ENCODE results near the gene FOXD4L1.
"Not testable (repeated sequence)": the region's sequence is repeated elsewhere in the genome, so short reads cannot be mapped to it uniquely, and the experiment has no call there.

FOXD4L1 gene

GRCh38 chr2:113498365-113498764 is at the start of gene FOXD4L1:
Gene FOXD4L1, plus strand, starts transcription at chr2:113498665. Its CDS starts 592 bp downstream, at chr2:113499257.
- not testable (repeated sequence) for DNase-seq (ENCODE audit: low read depth in 2 of 2)

GRCh38 chr2:113465770-113466169 is 32.7 kb upstream of the FOXD4L1 start:
- not testable (repeated sequence) for DNase-seq (ENCODE audit: low read depth in 2 of 2)

GRCh38 chr2:113476688-113477368 is 21.6 kb upstream of the FOXD4L1 start:
- not testable (repeated sequence) for DNase-seq (ENCODE audit: low read depth in 2 of 2)

- not testable (repeated sequence) for DNase-seq (ENCODE audit: low read depth in 2 of 2)
Measured at GRCh38 chr2:113496527-113496926, 1.9 kb upstream of the FOXD4L1 start.

GRCh38 chr2:113499019-113499885 is 787 bp downstream of the FOXD4L1 start:
- DNase-seq (ENCODE audit: low read depth in 2 of 2), result not testable (repeated sequence)

GRCh38 chr2:113499886-113500722 is 1.6 kb downstream of the FOXD4L1 start:
- DNase-seq (ENCODE audit: low read depth in 2 of 2), result not testable (repeated sequence)

- DNase-seq (ENCODE audit: low read depth in 2 of 2), result not testable (repeated sequence)
Measured at GRCh38 chr2:113500723-113501038, 2.2 kb downstream of the FOXD4L1 start.

GRCh38 chr2:113502216-113503093 is 4.0 kb downstream of the FOXD4L1 start:
- not testable (repeated sequence) for DNase-seq (ENCODE audit: low read depth in 2 of 2)

- peak in 1 of 2 donors; percentile 13 for DNase-seq (ENCODE audit: low read depth in 2 of 2)
Measured at GRCh38 chr2:113503094-113504042, 4.9 kb downstream of the FOXD4L1 start.

- not testable (repeated sequence) for DNase-seq (ENCODE audit: low read depth in 2 of 2)
Measured at GRCh38 chr2:113504081-113504480, 5.6 kb downstream of the FOXD4L1 start.

- not testable (repeated sequence) for DNase-seq (ENCODE audit: low read depth in 2 of 2)
Measured at GRCh38 chr2:113507394-113508140, 9.1 kb downstream of the FOXD4L1 start.

GRCh38 chr2:113508187-113508586 is 9.7 kb downstream of the FOXD4L1 start:
- not testable (repeated sequence) for DNase-seq (ENCODE audit: low read depth in 2 of 2)

- not testable (repeated sequence) for DNase-seq (ENCODE audit: low read depth in 2 of 2)
Measured at GRCh38 chr2:113510913-113511312, 12.4 kb downstream of the FOXD4L1 start.

- not testable (repeated sequence) for DNase-seq (ENCODE audit: low read depth in 2 of 2)
Measured at GRCh38 chr2:113511859-113512258, 13.4 kb downstream of the FOXD4L1 start.

GRCh38 chr2:113515457-113515856 is 17.0 kb downstream of the FOXD4L1 start:
- DNase-seq (ENCODE audit: low read depth in 2 of 2), result not testable (repeated sequence)

GRCh38 chr2:113515995-113516394 is 17.5 kb downstream of the FOXD4L1 start:
- not testable (repeated sequence) for DNase-seq (ENCODE audit: low read depth in 2 of 2)

- DNase-seq (ENCODE audit: low read depth in 2 of 2), result not testable (repeated sequence)
Measured at GRCh38 chr2:113517025-113517424, 18.6 kb downstream of the FOXD4L1 start.

GRCh38 chr2:113520837-113521236 is 22.4 kb downstream of the FOXD4L1 start:
- DNase-seq (ENCODE audit: low read depth in 2 of 2), result not testable (repeated sequence)

- not testable (repeated sequence) for DNase-seq (ENCODE audit: low read depth in 2 of 2)
Measured at GRCh38 chr2:113521492-113521891, 23.0 kb downstream of the FOXD4L1 start.

Data from activated CD4-positive, alpha-beta T cell treated with anti-CD3 and anti-CD28 coated beads for 24 hours (primary cell).